GM12878 (cell line): ENCODE data around the gene CXXC1. TPM values are rescaled to one million over a fixed set of nuclear protein-coding genes. Genes with fewer than 3 reads are reported as not detected.

Experiments used
- CBX5 ChIP-seq: sonication (generic); IDR thresholded peaks from 2 replicates; pipeline ENCODE4 v1.6.1; 2016; ENCODE audit warnings: low read depth, moderate library complexity, mild to moderate bottlenecking, inconsistent platforms
- EZH2 ChIP-seq: IDR thresholded peaks from 2 replicates; pipeline ENCODE4 v1.6.1; 2012; ENCODE audit warnings: low read depth, mild to moderate bottlenecking, control low read depth, inconsistent platforms, low read length, borderline replicate concordance; ENCODE audit not compliant: control insufficient read depth
- MEF2A ChIP-seq: IDR thresholded peaks from 2 replicates; pipeline ENCODE4 v1.6.1; 2011; ENCODE audit warnings: low read depth, mild to moderate bottlenecking, low read length, moderate library complexity; ENCODE audit not compliant: insufficient read depth
- RB1 ChIP-seq: fragments of 450-650 bp; formaldehyde crosslinking; IDR thresholded peaks from 2 replicates; pipeline ENCODE4 v1.6.1; 2017; ENCODE audit warnings: mild to moderate bottlenecking, borderline replicate concordance
- SP1 ChIP-seq: IDR thresholded peaks from one replicate; pipeline ENCODE4 v1.6.1; 2011; ENCODE audit warnings: low read depth, low read length
- YBX1 ChIP-seq: fragments of 450-650 bp; IDR thresholded peaks from 2 replicates; pipeline ENCODE4 v1.6.1; 2016; ENCODE audit warnings: antibody characterized with exemption
- polyA plus RNA-seq, 11 experiments: library from polyadenylated mRNA; depleted of rRNA in 4 of 11; unstranded in 6 of 11; stranded (reverse) in 5 of 11; fragments of >200 nt; fragmentation: Nextera tagmentation in 4 of 11; fragmentation: Illumina TruSeq in 1 of 11; extraction: Ambion mirVana in 4 of 11; extraction: Trizol in 1 of 11; gene quantifications; 1 replicate in 1 of 11; 2 replicates in 10 of 11; pipeline versions ENCODE4 v1.2.1 to v1.2.3, GENCODE V29; 2011 to 2016; ENCODE audit warnings: inconsistent platforms in 2 of 11, missing spikeins in 2 of 11, low read depth in 1 of 11
- total RNA-seq, 4 experiments: library from RNA; depleted of rRNA in 3 of 4; stranded (reverse); fragments of >200 nt in 3 of 4; fragmentation: Illumina TruSeq in 1 of 4; extraction: Trizol in 1 of 4; gene quantifications; 2 replicates each; pipeline versions ENCODE4 v1.2.1 to v1.2.3, GENCODE V29; 2013 to 2021
- TF ChIP-seq, protein P1 (sequence below): fragments of 150-350 bp; IDR thresholded peaks from 2 replicates; pipeline ENCODE4 v1.6.1; 2016; ENCODE audit warnings: low read depth, low read length
- TF ChIP-seq, protein P2 (sequence below): fragments of 450-650 bp; IDR thresholded peaks from 2 replicates; pipeline ENCODE4 v1.6.1; 2017; ENCODE audit warnings: antibody characterized with exemption, mild to moderate bottlenecking, moderate library complexity
- TF ChIP-seq, protein P3 (sequence below): IDR thresholded peaks from 2 replicates; pipeline ENCODE4 v1.6.1; 2011; ENCODE audit warnings: low read depth, low read length, improper control_type of control experiment, borderline replicate concordance

CXXC1 gene
- total and polyA plus RNA-seq, 10 of the 15 experiments (the other 5 are each of a cell fraction or from before 2014, with no cell fraction given), result 9.2 to 180 (median 93.8) TPM

DNA sequence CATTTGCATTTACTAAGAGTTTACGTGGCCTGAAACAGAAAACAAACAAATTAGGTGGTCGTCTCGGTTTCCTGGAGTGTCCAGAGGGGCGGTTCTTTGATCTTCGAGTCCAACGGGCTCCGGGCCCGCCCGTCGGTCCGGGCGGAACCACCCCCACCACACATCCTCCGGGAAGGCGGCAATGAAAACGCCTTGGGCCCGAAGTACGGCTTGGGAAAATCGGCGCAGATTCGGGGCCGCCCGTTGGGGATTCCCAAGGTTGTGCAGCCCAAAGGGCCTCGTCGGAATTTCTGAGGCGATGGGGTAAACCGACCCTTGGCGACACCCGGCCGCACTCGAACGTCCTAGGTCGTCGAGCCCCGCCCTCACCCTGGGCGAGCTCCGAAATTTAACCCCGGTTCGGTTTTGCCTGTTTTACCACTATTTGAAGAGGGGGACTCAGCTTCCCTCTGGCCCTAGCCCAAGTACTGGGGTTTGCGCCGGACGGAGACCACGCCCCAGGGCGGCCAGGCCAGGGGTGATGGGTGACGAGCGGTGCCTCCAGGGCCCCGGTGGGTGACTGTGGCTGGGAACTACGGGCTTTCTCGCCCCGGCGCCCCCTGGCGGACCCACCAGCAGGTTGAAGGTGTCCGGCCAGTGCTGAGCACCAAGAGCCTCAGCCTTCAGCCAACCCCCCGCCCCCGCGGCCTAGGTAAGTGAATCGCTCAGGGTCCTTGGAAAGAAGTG is 19.3 kb downstream of the CXXC1 start (continued):
- TF ChIP-seq, protein P1, sequence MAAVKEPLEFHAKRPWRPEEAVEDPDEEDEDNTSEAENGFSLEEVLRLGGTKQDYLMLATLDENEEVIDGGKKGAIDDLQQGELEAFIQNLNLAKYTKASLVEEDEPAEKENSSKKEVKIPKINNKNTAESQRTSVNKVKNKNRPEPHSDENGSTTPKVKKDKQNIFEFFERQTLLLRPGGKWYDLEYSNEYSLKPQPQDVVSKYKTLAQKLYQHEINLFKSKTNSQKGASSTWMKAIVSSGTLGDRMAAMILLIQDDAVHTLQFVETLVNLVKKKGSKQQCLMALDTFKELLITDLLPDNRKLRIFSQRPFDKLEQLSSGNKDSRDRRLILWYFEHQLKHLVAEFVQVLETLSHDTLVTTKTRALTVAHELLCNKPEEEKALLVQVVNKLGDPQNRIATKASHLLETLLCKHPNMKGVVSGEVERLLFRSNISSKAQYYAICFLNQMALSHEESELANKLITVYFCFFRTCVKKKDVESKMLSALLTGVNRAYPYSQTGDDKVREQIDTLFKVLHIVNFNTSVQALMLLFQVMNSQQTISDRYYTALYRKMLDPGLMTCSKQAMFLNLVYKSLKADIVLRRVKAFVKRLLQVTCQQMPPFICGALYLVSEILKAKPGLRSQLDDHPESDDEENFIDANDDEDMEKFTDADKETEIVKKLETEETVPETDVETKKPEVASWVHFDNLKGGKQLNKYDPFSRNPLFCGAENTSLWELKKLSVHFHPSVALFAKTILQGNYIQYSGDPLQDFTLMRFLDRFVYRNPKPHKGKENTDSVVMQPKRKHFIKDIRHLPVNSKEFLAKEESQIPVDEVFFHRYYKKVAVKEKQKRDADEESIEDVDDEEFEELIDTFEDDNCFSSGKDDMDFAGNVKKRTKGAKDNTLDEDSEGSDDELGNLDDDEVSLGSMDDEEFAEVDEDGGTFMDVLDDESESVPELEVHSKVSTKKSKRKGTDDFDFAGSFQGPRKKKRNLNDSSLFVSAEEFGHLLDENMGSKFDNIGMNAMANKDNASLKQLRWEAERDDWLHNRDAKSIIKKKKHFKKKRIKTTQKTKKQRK, result no peak
- TF ChIP-seq, protein P2, sequence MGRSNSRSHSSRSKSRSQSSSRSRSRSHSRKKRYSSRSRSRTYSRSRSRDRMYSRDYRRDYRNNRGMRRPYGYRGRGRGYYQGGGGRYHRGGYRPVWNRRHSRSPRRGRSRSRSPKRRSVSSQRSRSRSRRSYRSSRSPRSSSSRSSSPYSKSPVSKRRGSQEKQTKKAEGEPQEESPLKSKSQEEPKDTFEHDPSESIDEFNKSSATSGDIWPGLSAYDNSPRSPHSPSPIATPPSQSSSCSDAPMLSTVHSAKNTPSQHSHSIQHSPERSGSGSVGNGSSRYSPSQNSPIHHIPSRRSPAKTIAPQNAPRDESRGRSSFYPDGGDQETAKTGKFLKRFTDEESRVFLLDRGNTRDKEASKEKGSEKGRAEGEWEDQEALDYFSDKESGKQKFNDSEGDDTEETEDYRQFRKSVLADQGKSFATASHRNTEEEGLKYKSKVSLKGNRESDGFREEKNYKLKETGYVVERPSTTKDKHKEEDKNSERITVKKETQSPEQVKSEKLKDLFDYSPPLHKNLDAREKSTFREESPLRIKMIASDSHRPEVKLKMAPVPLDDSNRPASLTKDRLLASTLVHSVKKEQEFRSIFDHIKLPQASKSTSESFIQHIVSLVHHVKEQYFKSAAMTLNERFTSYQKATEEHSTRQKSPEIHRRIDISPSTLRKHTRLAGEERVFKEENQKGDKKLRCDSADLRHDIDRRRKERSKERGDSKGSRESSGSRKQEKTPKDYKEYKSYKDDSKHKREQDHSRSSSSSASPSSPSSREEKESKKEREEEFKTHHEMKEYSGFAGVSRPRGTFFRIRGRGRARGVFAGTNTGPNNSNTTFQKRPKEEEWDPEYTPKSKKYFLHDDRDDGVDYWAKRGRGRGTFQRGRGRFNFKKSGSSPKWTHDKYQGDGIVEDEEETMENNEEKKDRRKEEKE, result no peak
- TF ChIP-seq EZH2 (no peak), CBX5 (0 out of 2 replicates have a peak, but pooled peaks have one; percentile 58), RB1 (peak; percentile 69; the same call in 1 of the 2 replicates), MEF2A (0 out of 2 replicates have a peak, but pooled peaks have one; percentile 4), YBX1 (no peak), SP1 (peak; percentile 8)
- TF ChIP-seq, protein P3, sequence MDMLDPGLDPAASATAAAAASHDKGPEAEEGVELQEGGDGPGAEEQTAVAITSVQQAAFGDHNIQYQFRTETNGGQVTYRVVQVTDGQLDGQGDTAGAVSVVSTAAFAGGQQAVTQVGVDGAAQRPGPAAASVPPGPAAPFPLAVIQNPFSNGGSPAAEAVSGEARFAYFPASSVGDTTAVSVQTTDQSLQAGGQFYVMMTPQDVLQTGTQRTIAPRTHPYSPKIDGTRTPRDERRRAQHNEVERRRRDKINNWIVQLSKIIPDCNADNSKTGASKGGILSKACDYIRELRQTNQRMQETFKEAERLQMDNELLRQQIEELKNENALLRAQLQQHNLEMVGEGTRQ, result no peak
